GM10248 (cell line): ENCODE measurements around the gene WNT7A.

Experiments used
- CTCF ChIA-PET: fragments of 300-600 bp; sonication (Branson Sonifier 250); formaldehyde crosslinking; extraction: SDS; loops from one replicate; lab custom pipeline; 2021; ENCODE audit warnings: antibody characterized with exemption; lab: Yijun Ruan, JAX
- POLR2A ChIA-PET: fragments of 350-650 bp; sonication (Branson Sonifier 250); formaldehyde crosslinking; extraction: SDS; loops from one replicate; lab custom pipeline; 2020; ENCODE audit warnings: antibody characterized with exemption; lab: Yijun Ruan, JAX
- DNase-seq: peaks from one replicate; pipeline ENCODE4 v3.0.0; 2012; ENCODE audit errors: extremely low spot score
- CTCF ChIP-seq: IDR thresholded peaks from 2 replicates; pipeline ENCODE4 v1.5.1; 2012; ENCODE audit warnings: mild to moderate bottlenecking, low read depth; ENCODE audit errors: extremely low read depth, missing control alignments, control extremely low read depth

Gene WNT7A

DNA sequence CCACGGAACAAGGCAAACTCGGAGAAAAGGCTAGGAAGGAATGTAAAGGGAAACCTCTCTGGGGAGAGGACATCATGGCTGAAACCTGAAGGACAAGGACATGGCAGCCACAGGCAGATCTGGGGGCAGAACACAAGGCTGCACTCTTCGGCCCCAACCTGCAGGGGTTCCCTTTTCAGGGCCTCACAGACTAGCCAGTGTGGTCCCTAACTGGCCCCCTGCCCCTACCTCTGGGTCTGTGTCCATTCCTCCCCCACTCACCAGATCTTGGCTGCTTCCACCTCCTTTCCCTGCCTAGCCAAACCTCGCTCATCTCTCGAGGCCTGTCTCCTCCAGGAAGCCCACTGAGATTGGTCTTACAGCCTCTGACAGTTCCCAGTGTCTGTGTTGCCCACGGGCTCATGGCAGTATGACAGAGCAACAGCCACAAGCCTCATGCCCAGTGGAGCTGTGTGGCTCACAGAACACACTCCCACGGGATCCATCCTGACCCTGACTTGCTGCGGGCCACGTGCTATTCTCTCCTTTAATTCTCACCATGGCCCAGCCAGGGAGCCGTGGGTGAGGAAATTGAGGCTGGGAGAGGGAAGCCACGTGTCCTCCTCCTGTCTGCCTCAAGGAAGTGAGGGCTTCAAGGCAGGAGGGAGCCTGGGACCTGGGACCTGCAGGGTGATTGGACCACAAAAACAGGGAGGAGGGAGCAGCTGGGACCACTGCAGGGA lies 26.5 kb downstream of the WNT7A start:
- DNase-seq, result no peak
- no peak for TF ChIP-seq CTCF
- ChIA-PET CTCF (no interaction called here), POLR2A (no interaction called here)

DNA sequence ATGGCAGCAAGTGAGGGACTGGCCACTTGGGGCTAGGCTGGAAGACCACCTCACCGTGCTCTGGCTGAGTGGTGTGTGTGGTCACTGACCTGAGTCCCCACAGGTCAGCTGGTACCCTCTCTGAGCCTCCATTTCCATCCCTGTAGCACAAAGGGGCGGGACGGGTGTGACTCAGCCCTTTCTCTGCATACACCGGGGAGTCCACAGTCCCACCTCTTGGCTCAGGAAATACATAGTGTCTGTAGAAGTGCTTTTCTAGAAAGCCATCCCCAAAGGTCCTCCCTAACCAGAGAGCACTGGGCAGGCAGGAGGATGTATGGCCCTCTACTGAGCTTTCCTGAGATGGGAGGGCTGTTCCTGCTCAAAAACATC lies 27.2 kb downstream of the WNT7A start:
- ChIA-PET CTCF (no interaction called here), POLR2A (no interaction called here)
- no peak for DNase-seq
- no peak for TF ChIP-seq CTCF

- TF ChIP-seq CTCF, result no peak
- ChIA-PET POLR2A (no interaction called here), CTCF (no interaction called here)
- DNase-seq, result no peak
Observed at GRCh38 chr3:13851997-13852637, 27.8 kb downstream of the WNT7A start.

- POLR2A ChIA-PET, result no interaction called here
- CTCF ChIA-PET, result no interaction called here
- no peak for DNase-seq
- no peak for TF ChIP-seq CTCF
Observed at GRCh38 chr3:13851091-13851849, 28.6 kb downstream of the WNT7A start.

DNA sequence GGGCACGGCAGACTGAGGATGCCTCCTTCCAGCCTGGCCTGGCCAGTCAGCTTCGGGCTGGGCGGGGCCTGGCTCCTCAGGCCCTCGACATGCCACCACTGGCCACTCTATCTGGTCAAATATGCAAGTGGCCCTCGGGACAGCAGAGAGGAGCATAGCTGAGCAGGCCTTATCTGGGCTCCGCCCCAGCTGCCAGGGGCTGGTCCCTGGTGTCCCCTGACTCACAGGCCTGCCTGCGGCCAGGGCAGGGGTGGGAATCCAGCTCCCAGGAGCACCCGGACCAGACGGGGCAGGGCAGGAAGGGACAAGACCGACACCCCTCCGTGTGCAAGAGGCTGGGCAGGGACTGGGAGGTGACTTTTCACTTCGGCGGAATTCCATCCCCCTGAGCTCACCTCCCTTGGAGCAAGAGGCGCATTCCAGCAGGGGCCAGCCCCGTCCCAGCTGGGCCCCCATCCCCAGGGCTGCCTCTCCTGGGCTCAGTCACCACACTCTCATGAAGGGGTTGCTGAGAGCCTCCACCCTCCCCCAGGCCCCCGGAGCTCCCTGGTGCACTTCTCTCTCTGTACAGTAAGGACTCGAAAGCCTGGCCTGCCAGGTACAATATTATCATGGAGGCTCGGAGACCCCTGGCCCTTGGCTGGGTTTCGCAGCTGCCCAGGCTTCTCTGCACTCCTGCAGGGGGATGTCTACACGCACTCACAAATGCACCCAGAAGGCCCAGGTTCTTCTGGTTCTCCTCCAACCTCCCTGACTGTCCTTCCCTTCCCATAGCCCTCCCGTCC lies 29.5 kb downstream of the WNT7A start:
- ChIA-PET CTCF (interaction anchor here (2.7 kb wide), 1 partner anchor 10 kb away, joined by 6 read pairs; no protein-coding TSS in a partner anchor), POLR2A (no interaction called here)
- no peak for TF ChIP-seq CTCF
- no peak for DNase-seq

- CTCF ChIA-PET, result interaction anchor here (1.4 to 2.7 kb wide), 2 partner anchors 8 to 37 kb away, joined by 3 to 6 read pairs; no protein-coding TSS in a partner anchor
Observed at GRCh38 chr3:13849018-13849417, 30.9 kb downstream of the WNT7A start.

More at GRCh38 chr3:13849018-13849417, 30.9 kb downstream of the WNT7A start:
- TF ChIP-seq CTCF, result no peak
- POLR2A ChIA-PET, result no interaction called here
- no peak for DNase-seq
